SU-DHL-6 (cell line): ENCODE data around the gene NOTUM.

Source experiments
- CTCF ChIP-seq: fragments of 200-600 bp; sonication (generic); IDR thresholded peaks from one replicate; pipeline ENCODE4 v1.5.1; 2017; ENCODE audit warnings: antibody characterized with exemption, mild to moderate bottlenecking, low read length, moderate library complexity; ENCODE audit not compliant: insufficient read depth, poor library complexity, severe bottlenecking
- EZH2phosphoT487 ChIP-seq: fragments of 200-600 bp; sonication (generic), shearing (Covaris generic); conservative IDR thresholded peaks from 2 replicates; pipeline ENCODE4 v1.6.1; 2018; ENCODE audit warnings: mild to moderate bottlenecking, antibody characterized with exemption, low read length, moderate library complexity, mixed read lengths

GRCh38 chr17:82009413-82009812 is 48.4 kb upstream of the NOTUM start:
- TF ChIP-seq CTCF = no peak
- TF ChIP-seq EZH2phosphoT487 = no peak
